Measurements from ENCODE around the gene MED26. TPM values are rescaled to one million over a fixed set of nuclear protein-coding genes. Genes with fewer than 3 reads are reported as not detected.

Gene MED26
- total and polyA plus RNA-seq, 9 donors = 5.3 to 8.0 (median 6.8) TPM

GRCh38 chr19:16627928-16628182 is 149 bp downstream of the MED26 start:
- WGBS (ENCODE audit: insufficient coverage) = 0% methylated on average over 38 of the region's 38 CpGs
- peak overlapping the region; percentile 79 for H3K27ac ChIP-seq (ENCODE audit: low read length)
- no peaks in the 10 kb centered on the region for H3K27me3 ChIP-seq (ENCODE audit: control insufficient read depth, insufficient read depth, low read length)
- peak overlapping the region; percentile 89 for H3K4me3 ChIP-seq (ENCODE audit: low read length)
- no peak for DNase-seq
- H3K4me1 ChIP-seq (ENCODE audit: control insufficient read depth, insufficient read depth, low read length) = peaks cover 23% of the 10 kb centered on the region
- peaks cover 32% of the 10 kb centered on the region for H3K36me3 ChIP-seq (ENCODE audit: control insufficient read depth, insufficient read depth, low read length)
- H3K9me3 ChIP-seq (replicated peaks; ENCODE audit: control insufficient read depth, low read depth, low read length) = peaks cover 2% of the 10 kb centered on the region

- Histone ChIP-seq H3K36me3 (ENCODE audit: control insufficient read depth, insufficient read depth, low read length) (peaks cover 27% of the 10 kb centered on the region), H3K9me3 (replicated peaks; ENCODE audit: control insufficient read depth, low read depth, low read length) (peaks cover 2% of the 10 kb centered on the region), H3K27me3 (ENCODE audit: control insufficient read depth, insufficient read depth, low read length) (no peaks in the 10 kb centered on the region), H3K4me1 (ENCODE audit: control insufficient read depth, insufficient read depth, low read length) (peaks cover 23% of the 10 kb centered on the region), H3K4me3 (ENCODE audit: low read length) (peak overlapping the region; percentile 89), H3K27ac (ENCODE audit: low read length) (peak overlapping the region; percentile 79)
- DNase-seq = peak; percentile 32
- whole genome bisulfite sequencing (ENCODE audit: insufficient coverage) = under 1% methylated on average over 34 of the region's 52 CpGs
Measured at GRCh38 chr19:16627193-16627927, 644 bp downstream of the MED26 start.

GRCh38 chr19:16626796-16627192 is 1.2 kb downstream of the MED26 start:
- no CpG with 5 or more reads among the region's 12 CpGs for WGBS (ENCODE audit: insufficient coverage)
- peaks cover 26% of the 10 kb centered on the region for H3K36me3 ChIP-seq (ENCODE audit: control insufficient read depth, insufficient read depth, low read length)
- DNase-seq = peak; percentile 17
- H3K27me3 ChIP-seq (ENCODE audit: control insufficient read depth, insufficient read depth, low read length) = no peaks in the 10 kb centered on the region
- H3K27ac ChIP-seq (ENCODE audit: low read length) = peak overlapping the region; percentile 79
- H3K9me3 ChIP-seq (replicated peaks; ENCODE audit: control insufficient read depth, low read depth, low read length) = peaks cover 2% of the 10 kb centered on the region
- peak overlapping the region; percentile 89 for H3K4me3 ChIP-seq (ENCODE audit: low read length)
- peaks cover 23% of the 10 kb centered on the region for H3K4me1 ChIP-seq (ENCODE audit: control insufficient read depth, insufficient read depth, low read length)

- WGBS (ENCODE audit: insufficient coverage) = 83% methylated on average over 9 of the region's 16 CpGs
- Histone ChIP-seq H3K27ac (ENCODE audit: low read length) (no peak overlapping the region), H3K4me1 (ENCODE audit: control insufficient read depth, insufficient read depth, low read length) (peaks cover 25% of the 10 kb centered on the region), H3K9me3 (replicated peaks; ENCODE audit: control insufficient read depth, low read depth, low read length) (no peaks in the 10 kb centered on the region), H3K36me3 (ENCODE audit: control insufficient read depth, insufficient read depth, low read length) (peaks cover 16% of the 10 kb centered on the region), H3K4me3 (ENCODE audit: low read length) (no peak overlapping the region), H3K27me3 (ENCODE audit: control insufficient read depth, insufficient read depth, low read length) (no peaks in the 10 kb centered on the region)
- no peak for DNase-seq
Measured at GRCh38 chr19:16625163-16625958, 2.6 kb downstream of the MED26 start.

- Histone ChIP-seq H3K9me3 (replicated peaks; ENCODE audit: control insufficient read depth, low read depth, low read length) (no peaks in the 10 kb centered on the region), H3K27me3 (ENCODE audit: control insufficient read depth, insufficient read depth, low read length) (no peaks in the 10 kb centered on the region), H3K27ac (ENCODE audit: low read length) (no peak overlapping the region), H3K36me3 (ENCODE audit: control insufficient read depth, insufficient read depth, low read length) (peaks cover 16% of the 10 kb centered on the region), H3K4me1 (ENCODE audit: control insufficient read depth, insufficient read depth, low read length) (peaks cover 25% of the 10 kb centered on the region), H3K4me3 (ENCODE audit: low read length) (no peak overlapping the region)
- WGBS (ENCODE audit: insufficient coverage) = 82% methylated on average over 6 of the region's 10 CpGs
- no peak for DNase-seq
Measured at GRCh38 chr19:16624236-16624635, 3.8 kb downstream of the MED26 start.

GRCh38 chr19:16623576-16623975 is 4.4 kb downstream of the MED26 start:
- DNase-seq = no peak
- Histone ChIP-seq H3K4me1 (ENCODE audit: control insufficient read depth, insufficient read depth, low read length) (peaks cover 27% of the 10 kb centered on the region), H3K27ac (ENCODE audit: low read length) (no peak overlapping the region), H3K36me3 (ENCODE audit: control insufficient read depth, insufficient read depth, low read length) (peaks cover 16% of the 10 kb centered on the region), H3K27me3 (ENCODE audit: control insufficient read depth, insufficient read depth, low read length) (no peaks in the 10 kb centered on the region), H3K4me3 (ENCODE audit: low read length) (no peak overlapping the region), H3K9me3 (replicated peaks; ENCODE audit: control insufficient read depth, low read depth, low read length) (no peaks in the 10 kb centered on the region)
- WGBS (ENCODE audit: insufficient coverage) = 75% methylated on average over 4 of the region's 6 CpGs

- Histone ChIP-seq H3K36me3 (ENCODE audit: control insufficient read depth, insufficient read depth, low read length) (peaks cover 16% of the 10 kb centered on the region), H3K4me1 (ENCODE audit: control insufficient read depth, insufficient read depth, low read length) (peaks cover 33% of the 10 kb centered on the region), H3K9me3 (replicated peaks; ENCODE audit: control insufficient read depth, low read depth, low read length) (no peaks in the 10 kb centered on the region), H3K4me3 (ENCODE audit: low read length) (no peak overlapping the region), H3K27me3 (ENCODE audit: control insufficient read depth, insufficient read depth, low read length) (no peaks in the 10 kb centered on the region), H3K27ac (ENCODE audit: low read length) (no peak overlapping the region)
- no peak for DNase-seq
- no CpG with 5 or more reads among the region's 2 CpGs for WGBS (ENCODE audit: insufficient coverage)
Measured at GRCh38 chr19:16623066-16623465, 4.9 kb downstream of the MED26 start.

- H3K36me3 ChIP-seq (ENCODE audit: control insufficient read depth, insufficient read depth, low read length) = peaks cover 16% of the 10 kb centered on the region
- no peak for DNase-seq
- H3K4me3 ChIP-seq (ENCODE audit: low read length) = no peak overlapping the region
- H3K9me3 ChIP-seq (replicated peaks; ENCODE audit: control insufficient read depth, low read depth, low read length) = no peaks in the 10 kb centered on the region
- 68% methylated on average over 7 of the region's 7 CpGs for WGBS (ENCODE audit: insufficient coverage)
- no peak overlapping the region for H3K27ac ChIP-seq (ENCODE audit: low read length)
- peaks cover 27% of the 10 kb centered on the region for H3K4me1 ChIP-seq (ENCODE audit: control insufficient read depth, insufficient read depth, low read length)
- no peaks in the 10 kb centered on the region for H3K27me3 ChIP-seq (ENCODE audit: control insufficient read depth, insufficient read depth, low read length)
Measured at GRCh38 chr19:16621165-16621800, 6.7 kb downstream of the MED26 start.

GRCh38 chr19:16620584-16620983 is 7.4 kb downstream of the MED26 start:
- Histone ChIP-seq H3K27me3 (ENCODE audit: control insufficient read depth, insufficient read depth, low read length) (no peaks in the 10 kb centered on the region), H3K4me1 (ENCODE audit: control insufficient read depth, insufficient read depth, low read length) (peaks cover 27% of the 10 kb centered on the region), H3K27ac (ENCODE audit: low read length) (no peak overlapping the region), H3K36me3 (ENCODE audit: control insufficient read depth, insufficient read depth, low read length) (peaks cover 13% of the 10 kb centered on the region), H3K4me3 (ENCODE audit: low read length) (no peak overlapping the region), H3K9me3 (replicated peaks; ENCODE audit: control insufficient read depth, low read depth, low read length) (no peaks in the 10 kb centered on the region)
- no peak for DNase-seq
- WGBS (ENCODE audit: insufficient coverage) = 38% methylated on average over 1 of the region's 3 CpGs

GRCh38 chr19:16620018-16620417 is 8.0 kb downstream of the MED26 start:
- Histone ChIP-seq H3K4me3 (ENCODE audit: low read length) (no peak overlapping the region), H3K27ac (ENCODE audit: low read length) (peak overlapping the region; percentile 35)

More at GRCh38 chr19:16620018-16620417, 8.0 kb downstream of the MED26 start:
- 93% methylated on average over 3 of the region's 5 CpGs for WGBS (ENCODE audit: insufficient coverage)
- H3K36me3 ChIP-seq (ENCODE audit: control insufficient read depth, insufficient read depth, low read length) = peaks cover 11% of the 10 kb centered on the region
- H3K9me3 ChIP-seq (replicated peaks; ENCODE audit: control insufficient read depth, low read depth, low read length) = no peaks in the 10 kb centered on the region
- H3K4me1 ChIP-seq (ENCODE audit: control insufficient read depth, insufficient read depth, low read length) = peaks cover 27% of the 10 kb centered on the region
- DNase-seq = peak; percentile 54
- H3K27me3 ChIP-seq (ENCODE audit: control insufficient read depth, insufficient read depth, low read length) = no peaks in the 10 kb centered on the region
